Neural cell (in vitro differentiated cells): ENCODE data around the gene SCAP.
"Not testable (repeated sequence)": the region's sequence is repeated elsewhere in the genome, so short reads cannot be mapped to it uniquely, and the experiment has no call there.

Experiments
- EP300 ChIP-seq: fragments of 450-650 bp; conservative IDR thresholded peaks from 2 replicates; pipeline ENCODE4 v1.6.1; 2014; ENCODE audit warnings: antibody characterized with exemption, mild to moderate bottlenecking, moderate library complexity; ENCODE audit not compliant: poor library complexity, severe bottlenecking
- EZH2 ChIP-seq: fragments of 200-600, 300-800 bp; shearing (Covaris generic), sonication (generic); IDR thresholded peaks from 2 replicates; pipeline ENCODE4 v1.6.1; 2014; ENCODE audit warnings: antibody characterized with exemption, low read length, borderline replicate concordance, mild to moderate bottlenecking; ENCODE audit not compliant: insufficient read depth, poor library complexity, severe bottlenecking
- MXI1 ChIP-seq: fragments of 450-650 bp; conservative IDR thresholded peaks from 2 replicates; pipeline ENCODE4 v1.6.1; 2014; ENCODE audit warnings: antibody characterized with exemption, mild to moderate bottlenecking; ENCODE audit not compliant: poor library complexity, severe bottlenecking
- POLR2AphosphoS5 ChIP-seq: IDR thresholded peaks from 2 replicates; pipeline ENCODE4 v1.6.1; 2012
- RAD21 ChIP-seq: fragments of 450-650 bp; conservative IDR thresholded peaks from 2 replicates; pipeline ENCODE4 v1.6.1; 2014; ENCODE audit warnings: antibody characterized with exemption, mild to moderate bottlenecking, moderate library complexity
- SMC3 ChIP-seq: fragments of 450-650 bp; conservative IDR thresholded peaks from 2 replicates; pipeline ENCODE4 v1.6.1; 2014; ENCODE audit warnings: antibody characterized with exemption, mild to moderate bottlenecking, moderate library complexity; ENCODE audit not compliant: poor library complexity
- TF ChIP-seq, protein P1 (sequence below): fragments of 450-650 bp; IDR thresholded peaks from 2 replicates; pipeline ENCODE4 v1.5.1; 2014; ENCODE audit warnings: antibody characterized with exemption, mild to moderate bottlenecking, moderate library complexity; ENCODE audit not compliant: poor library complexity, severe bottlenecking
- TF ChIP-seq, protein P2 (sequence below): IDR thresholded peaks from 2 replicates; pipeline ENCODE4 v1.6.1; 2012; ENCODE audit warnings: borderline replicate concordance

DNA sequence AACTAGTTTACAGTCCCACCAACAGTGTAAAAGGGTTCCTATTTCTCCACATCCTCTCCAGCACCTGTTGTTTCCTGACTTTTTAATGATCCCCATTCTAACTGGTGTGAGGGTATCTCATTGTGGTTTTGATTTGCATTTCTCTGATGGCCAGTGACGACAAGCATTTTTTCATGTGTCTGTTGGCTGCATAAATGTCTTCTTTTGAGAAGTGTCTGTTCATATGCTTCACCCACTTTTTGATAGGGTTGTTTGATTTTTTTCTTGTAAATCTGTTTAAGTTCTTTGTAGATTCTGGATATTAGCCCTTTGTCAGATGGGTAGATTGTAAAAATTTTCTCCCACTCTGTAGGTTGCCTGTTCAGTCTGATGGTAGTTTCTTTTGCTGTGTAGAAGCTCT is 7.4 kb downstream of the SCAP start:
- TF ChIP-seq, protein P1, sequence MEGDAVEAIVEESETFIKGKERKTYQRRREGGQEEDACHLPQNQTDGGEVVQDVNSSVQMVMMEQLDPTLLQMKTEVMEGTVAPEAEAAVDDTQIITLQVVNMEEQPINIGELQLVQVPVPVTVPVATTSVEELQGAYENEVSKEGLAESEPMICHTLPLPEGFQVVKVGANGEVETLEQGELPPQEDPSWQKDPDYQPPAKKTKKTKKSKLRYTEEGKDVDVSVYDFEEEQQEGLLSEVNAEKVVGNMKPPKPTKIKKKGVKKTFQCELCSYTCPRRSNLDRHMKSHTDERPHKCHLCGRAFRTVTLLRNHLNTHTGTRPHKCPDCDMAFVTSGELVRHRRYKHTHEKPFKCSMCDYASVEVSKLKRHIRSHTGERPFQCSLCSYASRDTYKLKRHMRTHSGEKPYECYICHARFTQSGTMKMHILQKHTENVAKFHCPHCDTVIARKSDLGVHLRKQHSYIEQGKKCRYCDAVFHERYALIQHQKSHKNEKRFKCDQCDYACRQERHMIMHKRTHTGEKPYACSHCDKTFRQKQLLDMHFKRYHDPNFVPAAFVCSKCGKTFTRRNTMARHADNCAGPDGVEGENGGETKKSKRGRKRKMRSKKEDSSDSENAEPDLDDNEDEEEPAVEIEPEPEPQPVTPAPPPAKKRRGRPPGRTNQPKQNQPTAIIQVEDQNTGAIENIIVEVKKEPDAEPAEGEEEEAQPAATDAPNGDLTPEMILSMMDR = not testable (repeated sequence)
- not testable (repeated sequence) for TF ChIP-seq POLR2AphosphoS5, SMC3, RAD21, EZH2, MXI1, EP300
- TF ChIP-seq, protein P2, sequence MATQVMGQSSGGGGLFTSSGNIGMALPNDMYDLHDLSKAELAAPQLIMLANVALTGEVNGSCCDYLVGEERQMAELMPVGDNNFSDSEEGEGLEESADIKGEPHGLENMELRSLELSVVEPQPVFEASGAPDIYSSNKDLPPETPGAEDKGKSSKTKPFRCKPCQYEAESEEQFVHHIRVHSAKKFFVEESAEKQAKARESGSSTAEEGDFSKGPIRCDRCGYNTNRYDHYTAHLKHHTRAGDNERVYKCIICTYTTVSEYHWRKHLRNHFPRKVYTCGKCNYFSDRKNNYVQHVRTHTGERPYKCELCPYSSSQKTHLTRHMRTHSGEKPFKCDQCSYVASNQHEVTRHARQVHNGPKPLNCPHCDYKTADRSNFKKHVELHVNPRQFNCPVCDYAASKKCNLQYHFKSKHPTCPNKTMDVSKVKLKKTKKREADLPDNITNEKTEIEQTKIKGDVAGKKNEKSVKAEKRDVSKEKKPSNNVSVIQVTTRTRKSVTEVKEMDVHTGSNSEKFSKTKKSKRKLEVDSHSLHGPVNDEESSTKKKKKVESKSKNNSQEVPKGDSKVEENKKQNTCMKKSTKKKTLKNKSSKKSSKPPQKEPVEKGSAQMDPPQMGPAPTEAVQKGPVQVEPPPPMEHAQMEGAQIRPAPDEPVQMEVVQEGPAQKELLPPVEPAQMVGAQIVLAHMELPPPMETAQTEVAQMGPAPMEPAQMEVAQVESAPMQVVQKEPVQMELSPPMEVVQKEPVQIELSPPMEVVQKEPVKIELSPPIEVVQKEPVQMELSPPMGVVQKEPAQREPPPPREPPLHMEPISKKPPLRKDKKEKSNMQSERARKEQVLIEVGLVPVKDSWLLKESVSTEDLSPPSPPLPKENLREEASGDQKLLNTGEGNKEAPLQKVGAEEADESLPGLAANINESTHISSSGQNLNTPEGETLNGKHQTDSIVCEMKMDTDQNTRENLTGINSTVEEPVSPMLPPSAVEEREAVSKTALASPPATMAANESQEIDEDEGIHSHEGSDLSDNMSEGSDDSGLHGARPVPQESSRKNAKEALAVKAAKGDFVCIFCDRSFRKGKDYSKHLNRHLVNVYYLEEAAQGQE = not testable (repeated sequence)
